K562 (cell line): Measurements from ENCODE around the gene BCL2L12. TPM values are rescaled to one million over a fixed set of nuclear protein-coding genes. Genes with fewer than 3 reads are reported as not detected.

ENCODE experiments used
- C11orf30 ChIP-seq: fragments of 450-650 bp; IDR thresholded peaks from 2 replicates; pipeline ENCODE4 v1.6.1; 2016; ENCODE audit warnings: low read depth, mild to moderate bottlenecking
- CREB5 ChIP-seq: fragments of 250-450 bp; sonication (Bioruptor Pico); IDR thresholded peaks from 2 replicates; pipeline ENCODE4 v1.5.0; 2020; ENCODE audit warnings: mild to moderate bottlenecking
- CREBBP ChIP-seq: IDR thresholded peaks from one replicate; pipeline ENCODE4 v1.6.1; 2012; ENCODE audit warnings: low read depth, mild to moderate bottlenecking, control low read depth, inconsistent platforms, low read length
- ESRRB ChIP-seq: fragments of 250-450 bp; sonication (Bioruptor Pico); IDR thresholded peaks from 2 replicates; pipeline ENCODE4 v1.5.0; 2020; ENCODE audit warnings: mild to moderate bottlenecking, moderate library complexity, borderline replicate concordance
- ETV6 ChIP-seq, 3 experiments: fragments of 150-350 bp in 1 of 3; sonication (generic) in 1 of 3; formaldehyde crosslinking in 1 of 3; IDR thresholded peaks; 2 replicates each; pipeline versions ENCODE4 v1.6.1 to v1.8.0; 2014 to 2022; ENCODE audit warnings: borderline replicate concordance in 2 of 3, low read depth in 2 of 3, antibody characterized with exemption in 1 of 3, low read length in 1 of 3, mild to moderate bottlenecking in 1 of 3, missing genetic modification reagents in 1 of 3
- IRF2 ChIP-seq: sonication (generic); formaldehyde crosslinking; IDR thresholded peaks from 2 replicates; pipeline ENCODE4 v1.8.1; 2022; ENCODE audit warnings: mild to moderate bottlenecking, missing genetic modification reagents
- KLF1 ChIP-seq: fragments of 450-650 bp; IDR thresholded peaks from 2 replicates; pipeline ENCODE4 v1.6.1; 2016; ENCODE audit warnings: missing genetic modification characterization, missing compliant biosample characterization
- PHB ChIP-seq: fragments of 250-450 bp; sonication (Bioruptor Pico); IDR thresholded peaks from 2 replicates; pipeline ENCODE4 v1.5.0; 2021
- RAD21 ChIP-seq, 2 experiments: fragments of 250-450 bp in 1 of 2; fragments of 450-650 bp in 1 of 2; sonication (Bioruptor Pico) in 1 of 2; formaldehyde crosslinking in 1 of 2; IDR thresholded peaks in 1 of 2; conservative IDR thresholded peaks in 1 of 2; 2 replicates each; pipeline versions ENCODE4 v1.4.0 to v1.8.0; 2020 to 2022; ENCODE audit warnings: mild to moderate bottlenecking in 2 of 2, moderate library complexity in 1 of 2
- RBBP5 ChIP-seq: fragments of 200-600 bp; sonication (generic); IDR thresholded peaks from 2 replicates; pipeline ENCODE4 v1.6.1; 2012; ENCODE audit warnings: borderline replicate concordance, mild to moderate bottlenecking, low read length, control low read depth, inconsistent platforms; ENCODE audit not compliant: insufficient read depth, poor library complexity, severe bottlenecking
- SMARCA5 ChIP-seq: fragments of 450-650 bp; IDR thresholded peaks from 2 replicates; pipeline ENCODE4 v1.6.1; 2016
- SP1 ChIP-seq: sonication (generic); formaldehyde crosslinking; IDR thresholded peaks from 2 replicates; pipeline ENCODE4 v1.8.1; 2022; ENCODE audit warnings: mild to moderate bottlenecking, missing genetic modification reagents
- TCFL5 ChIP-seq: fragments of 250-450 bp; sonication (Bioruptor Pico); conservative IDR thresholded peaks from 2 replicates; pipeline ENCODE4 v1.6.1; 2021; ENCODE audit warnings: mild to moderate bottlenecking, moderate library complexity, matching md5 sums
- ZNF224 ChIP-seq: sonication (generic); formaldehyde crosslinking; IDR thresholded peaks from 2 replicates; pipeline ENCODE4 v1.8.0; 2022; ENCODE audit warnings: mild to moderate bottlenecking, missing genetic modification reagents
- ZNF408 ChIP-seq: fragments of 250-450 bp; sonication (Bioruptor Pico); IDR thresholded peaks from 2 replicates; pipeline ENCODE4 v1.4.0; 2020; ENCODE audit warnings: low read depth, mild to moderate bottlenecking, moderate library complexity
- ZNF592 ChIP-seq: fragments of 450-650 bp; IDR thresholded peaks from 2 replicates; pipeline ENCODE4 v1.6.1; 2017; ENCODE audit warnings: antibody characterized with exemption, mild to moderate bottlenecking
- polyA plus RNA-seq, 8 experiments: library from polyadenylated mRNA; depleted of rRNA in 4 of 8; stranded (reverse) in 5 of 8; unstranded in 3 of 8; fragments of >200 nt; fragmentation: Nextera tagmentation in 2 of 8; fragmentation: Illumina TruSeq in 1 of 8; extraction: Ambion mirVana in 2 of 8; extraction: Trizol in 1 of 8; gene quantifications; 2 replicates each; pipeline versions ENCODE4 v1.2.1 to v1.2.3, GENCODE V29; 2011 to 2014; ENCODE audit warnings: inconsistent platforms in 1 of 8, missing spikeins in 1 of 8
- total RNA-seq, 7 experiments: library from RNA; depleted of rRNA in 6 of 7; stranded (reverse); fragments of >200 nt in 6 of 7; fragmentation: Illumina TruSeq in 2 of 7; extraction: Trizol in 2 of 7; gene quantifications; 2 replicates each; pipeline versions ENCODE4 v1.2.1 to v1.2.3, GENCODE V29; 2011 to 2021; ENCODE audit warnings: low replicate concordance in 1 of 7
- TF ChIP-seq, protein P1 (sequence below): fragments of 450-650 bp; formaldehyde crosslinking; IDR thresholded peaks from 2 replicates; pipeline ENCODE4 v1.4.0; 2020; ENCODE audit warnings: mild to moderate bottlenecking, moderate library complexity

BCL2L12 gene
- total and polyA plus RNA-seq, 9 of the 15 experiments (the other 6 are each of a cell fraction or from before 2014, with no cell fraction given), result 7.4 to 263 (median 81.2) TPM

DNA sequence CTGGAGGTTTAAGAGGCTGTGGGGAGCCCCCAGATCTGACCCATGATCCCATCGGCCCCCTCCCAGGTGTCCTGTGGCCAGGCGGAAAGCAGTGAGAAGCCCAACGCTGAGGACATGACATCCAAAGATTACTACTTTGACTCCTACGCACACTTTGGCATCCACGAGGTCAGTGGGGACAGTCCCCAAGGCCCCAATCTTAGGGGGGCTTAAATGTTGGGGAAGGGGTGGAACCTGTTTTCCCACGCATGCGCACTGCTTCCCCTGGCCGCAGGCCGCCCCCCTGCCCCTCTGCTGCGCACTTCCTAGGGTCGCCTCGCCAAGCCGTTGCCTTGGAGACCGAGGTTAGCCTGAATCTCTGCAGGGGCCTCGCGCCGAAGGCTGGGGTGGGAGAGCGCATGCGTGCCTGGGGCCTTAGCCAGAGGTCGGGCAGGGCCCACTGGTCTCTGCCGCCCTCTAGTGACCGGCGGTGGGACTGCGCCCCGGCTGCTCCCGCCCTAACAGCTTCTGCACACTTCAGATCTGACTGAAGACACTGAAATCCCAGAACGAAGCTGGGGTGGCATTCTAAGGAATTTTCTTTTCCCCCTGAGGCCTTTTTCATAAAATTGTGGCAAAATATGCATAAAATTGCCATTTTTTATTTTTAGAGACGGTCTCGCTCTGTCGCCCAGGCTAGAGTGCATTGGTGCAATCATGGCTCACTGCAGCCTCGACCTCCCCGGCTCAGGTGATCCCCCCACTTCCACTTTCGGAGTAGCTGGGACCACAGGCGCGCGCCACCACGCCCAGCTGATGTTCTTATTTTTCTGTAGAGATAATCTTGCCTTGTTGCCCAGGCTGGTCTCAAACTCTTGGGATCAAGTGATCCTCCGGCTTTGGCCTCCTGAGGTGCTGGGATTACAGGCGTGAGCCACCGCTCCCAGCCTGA is 15.0 kb downstream of the BCL2L12 start (continued):
- TF ChIP-seq ZNF592 (peak; percentile 24; the same call in 1 of the 2 replicates), CREBBP (no peak), TCFL5 (CRISPR knock-in tag) (no peak), RAD21 (CRISPR knock-in tag; conservative IDR thresholded peaks at IDR 0.05 in 1 of 2, IDR thresholded peaks at IDR 0.05 in 1 of 2) (peak; percentile 78 to 81), IRF2 (CRISPR knock-in tag) (no peak), ESRRB (CRISPR knock-in tag) (no peak), SMARCA5 (no peak), RBBP5 (no peak), C11orf30 (no peak), ZNF408 (CRISPR knock-in tag) (no peak), PHB (CRISPR knock-in tag) (no peak), KLF1 (tag) (no peak), ETV6 (IDR thresholded peaks at IDR 0.05; ENCODE audit: borderline replicate concordance in 1 of 2, low read depth in 2 of 2, low read length in 1 of 2) (no peak), ETV6 (CRISPR knock-in tag; IDR thresholded peaks at IDR 0.05; ENCODE audit: borderline replicate concordance) (no peak), ZNF224 (CRISPR knock-in tag) (no peak), SP1 (peak; percentile 79), CREB5 (CRISPR knock-in tag) (no peak)
- TF ChIP-seq, protein P1, sequence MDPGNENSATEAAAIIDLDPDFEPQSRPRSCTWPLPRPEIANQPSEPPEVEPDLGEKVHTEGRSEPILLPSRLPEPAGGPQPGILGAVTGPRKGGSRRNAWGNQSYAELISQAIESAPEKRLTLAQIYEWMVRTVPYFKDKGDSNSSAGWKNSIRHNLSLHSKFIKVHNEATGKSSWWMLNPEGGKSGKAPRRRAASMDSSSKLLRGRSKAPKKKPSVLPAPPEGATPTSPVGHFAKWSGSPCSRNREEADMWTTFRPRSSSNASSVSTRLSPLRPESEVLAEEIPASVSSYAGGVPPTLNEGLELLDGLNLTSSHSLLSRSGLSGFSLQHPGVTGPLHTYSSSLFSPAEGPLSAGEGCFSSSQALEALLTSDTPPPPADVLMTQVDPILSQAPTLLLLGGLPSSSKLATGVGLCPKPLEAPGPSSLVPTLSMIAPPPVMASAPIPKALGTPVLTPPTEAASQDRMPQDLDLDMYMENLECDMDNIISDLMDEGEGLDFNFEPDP (CRISPR knock-in tag), result no peak
